Stomach (tissue), 9 donors: ENCODE results near the gene SPRING1. TPM values are rescaled to one million over a fixed set of nuclear protein-coding genes. Genes with fewer than 3 reads are reported as not detected.
A peak's percentile ranks its signal among the peaks of the same experiment; 100 is the strongest.

Source experiments
- DNase-seq, 2 donors: peaks; one replicate each; pipeline versions ENCODE4 v3.0.0 to v3.0.0-alpha.2; 2013 to 2019
- H3K27ac ChIP-seq, 5 donors: fragments of 200-600 bp in 4 of 5; sonication (generic) in 4 of 5; one replicate each; pipeline ENCODE4 v1.5.1; 2013 to 2019; ENCODE audit warnings: mild to moderate bottlenecking in 1 of 5, moderate library complexity in 1 of 5
- H3K27me3 ChIP-seq, 3 donors: fragments of 200-600 bp; sonication (generic); one replicate each; pipeline ENCODE4 v1.5.1; 2017 to 2019; ENCODE audit warnings: mixed run types in 1 of 3
- H3K36me3 ChIP-seq, 4 donors: fragments of 200-600 bp; sonication (generic); 1 replicate in 3 of 4; 2 replicates in 1 of 4; pipeline ENCODE4 v1.5.1; 2016 to 2019
- H3K4me1 ChIP-seq, 4 donors: fragments of 200-600 bp; sonication (generic); one replicate each; pipeline ENCODE4 v1.5.1; 2016 to 2019
- H3K4me3 ChIP-seq, 4 donors: fragments of 200-600 bp; sonication (generic) in 3 of 4; one replicate each; pipeline ENCODE4 v1.5.1; 2016 to 2019; ENCODE audit warnings: mild to moderate bottlenecking in 1 of 4
- H3K9me3 ChIP-seq, 4 donors: fragments of 200-600 bp; sonication (generic); one replicate each; pipeline ENCODE4 v1.5.1; 2016 to 2019
- CTCF ChIP-seq, 7 experiments: fragments of 450-650 bp in 4 of 7; fragments of 200-600 bp in 3 of 7; sonication (generic) in 3 of 7; IDR thresholded peaks; one replicate each; pipeline ENCODE4 v1.5.1; 2016 to 2019; ENCODE audit warnings: antibody characterized with exemption in 7 of 7, control low read depth in 2 of 7, mild to moderate bottlenecking in 1 of 7
- EP300 ChIP-seq: sonication (generic); formaldehyde crosslinking; IDR thresholded peaks from one replicate; pipeline ENCODE4 v1.6.1; 2017; ENCODE audit warnings: antibody characterized with exemption
- POLR2A ChIP-seq, 4 donors: fragments of 450-650 bp; IDR thresholded peaks; one replicate each; pipeline ENCODE4 v1.6.1; 2016; ENCODE audit warnings: antibody characterized with exemption in 4 of 4, control low read depth in 2 of 4, mild to moderate bottlenecking in 1 of 4, moderate library complexity in 1 of 4
- POLR2AphosphoS5 ChIP-seq, 3 donors: sonication (generic); formaldehyde crosslinking; IDR thresholded peaks; one replicate each; pipeline ENCODE4 v1.6.1; 2016; ENCODE audit warnings: antibody characterized with exemption in 3 of 3
- WGBS, 5 donors: extraction: QIAGEN DNeasy Blood & Tissue Kit in 3 of 5; methylation state at CpG; one replicate each; pipeline versions ENCODE4 v1.1.5 to v1.1.7; 2013 to 2018; 5-methylcytosine and 5-hydroxymethylcytosine counted together
- intact Hi-C: fragments of 100-400 bp; cut with DNase I; formaldehyde crosslinking; loops from one replicate; pipeline ENCODE4 v1.15.1; 2023; ENCODE audit warnings: low total_unique reads
- polyA plus RNA-seq, 3 donors: library from polyadenylated mRNA; stranded (reverse); fragments of 200-250 nt; gene quantifications; one replicate each; pipeline ENCODE4 v1.2.3, GENCODE V29; 2013
- total RNA-seq, 5 donors: library from RNA; depleted of rRNA; stranded (reverse); fragments of >200 nt; gene quantifications; one replicate each; pipeline versions ENCODE4 v1.1.0 to v1.2.3, GENCODE V29; 2014 to 2016
- donor health status: healthy with polysubstance abuse.
- donor health status: Bipolar disorder and iron deficiency.
- donor health status: healthy.

The SPRING1 gene
- total and polyA plus RNA-seq, 8 donors = 1.2 to 124 (median 23.4) TPM

GRCh38 chr12:116739381-116739887 is 1.6 kb upstream of the SPRING1 start:
- Histone ChIP-seq H3K27ac (no peak overlapping the region), H3K27me3 (no peaks in the 10 kb centered on the region), H3K4me3 (no peak overlapping the region), H3K9me3 (no peaks in the 10 kb centered on the region), H3K36me3 (peaks cover 5 to 8% (median 8%) of the 10 kb centered on the region in 4 donors), H3K4me1 (peaks cover 0 to 35% (median 30%) of the 10 kb centered on the region in 4 donors)
- TF ChIP-seq POLR2A (IDR thresholded peaks at IDR 0.05) (no peak), POLR2AphosphoS5 (IDR thresholded peaks at IDR 0.05) (no peak), EP300 (no peak), CTCF (IDR thresholded peaks at IDR 0.05) (no peak)
- intact Hi-C loops = no loop called here
- 82 to 91% (median 88%) methylated on average over 7 of the region's 7 CpGs for WGBS, 5 donors
- no peak for DNase-seq

- Histone ChIP-seq H3K36me3 (peaks cover 8 to 28% (median 27%) of the 10 kb centered on the region in 4 donors), H3K4me1 (peaks cover 0 to 39% (median 34%) of the 10 kb centered on the region in 4 donors), H3K27ac (peak overlapping the region; percentile 83 to 95 (median 87)), H3K4me3 (peak overlapping the region; percentile 59 to 94 (median 81)), H3K9me3 (no peaks in the 10 kb centered on the region), H3K27me3 (no peaks in the 10 kb centered on the region)
- no peak for TF ChIP-seq EP300
- TF ChIP-seq POLR2AphosphoS5 (IDR thresholded peaks at IDR 0.05) = no peak
- no peak for TF ChIP-seq CTCF (IDR thresholded peaks at IDR 0.05)
- no peak for TF ChIP-seq POLR2A (IDR thresholded peaks at IDR 0.05)
- 1 to 2% (median 2%) methylated on average over 23 to 24 of the region's 24 CpGs for WGBS, 5 donors
- peak; percentile 31 to 53 for DNase-seq
- intact Hi-C loops = no loop called here
Observed at GRCh38 chr12:116736962-116737773, 701 bp downstream of the SPRING1 start.

GRCh38 chr12:116735951-116736599 is 1.8 kb downstream of the SPRING1 start:
- no peaks in the 10 kb centered on the region for H3K27me3 ChIP-seq
- H3K4me3 ChIP-seq = peak overlapping the region; percentile 59 to 94 (median 81)
- peaks cover 8 to 35% (median 30%) of the 10 kb centered on the region in 4 donors for H3K36me3 ChIP-seq
- intact Hi-C loops = no loop called here
- H3K4me1 ChIP-seq = peaks cover 9 to 50% (median 41%) of the 10 kb centered on the region in 4 donors
- 40 to 66% (median 43%) methylated on average over 9 of the region's 9 CpGs for WGBS, 5 donors
- DNase-seq = peak; percentile 64 to 70
- no peaks in the 10 kb centered on the region for H3K9me3 ChIP-seq
- peak overlapping the region; percentile 83 to 95 (median 87) for H3K27ac ChIP-seq
- TF ChIP-seq CTCF (IDR thresholded peaks at IDR 0.05) (no peak), POLR2AphosphoS5 (IDR thresholded peaks at IDR 0.05) (peak in 2 of 3 donors; percentile 42 to 64), EP300 (no peak), POLR2A (IDR thresholded peaks at IDR 0.05) (no peak)

GRCh38 chr12:116735084-116735483 is 2.8 kb downstream of the SPRING1 start:
- Histone ChIP-seq H3K27me3 (no peaks in the 10 kb centered on the region), H3K9me3 (no peaks in the 10 kb centered on the region), H3K27ac (peak overlapping the region in 3 of 5 donors; percentile 1 to 21 (median 8)), H3K4me3 (no peak overlapping the region), H3K36me3 (peaks cover 8 to 39% (median 32%) of the 10 kb centered on the region in 4 donors), H3K4me1 (peaks cover 9 to 52% (median 41%) of the 10 kb centered on the region in 4 donors)
- DNase-seq = no peak
- no peak for TF ChIP-seq CTCF (IDR thresholded peaks at IDR 0.05)
- no peak for TF ChIP-seq EP300
- TF ChIP-seq POLR2AphosphoS5 (IDR thresholded peaks at IDR 0.05) = no peak
- TF ChIP-seq POLR2A (IDR thresholded peaks at IDR 0.05) = no peak
- 70 to 81% (median 76%) methylated on average over 10 of the region's 10 CpGs for WGBS, 5 donors
- intact Hi-C loops = no loop called here
